Activated CD4-positive, CD25-positive, alpha-beta regulatory T cell treated with anti-CD3 and anti-CD28 coated beads, Interleukin-2, amount 50 U/mL, for 16 hours (primary cell): ENCODE results near the gene ADIPOR1.
A peak's percentile ranks its signal among the peaks of the same experiment; 100 is the strongest.
"Not testable (repeated sequence)": the region's sequence is repeated elsewhere in the genome, so short reads cannot be mapped to it uniquely, and the experiment has no call there.

Experiments used
- DNase-seq: peaks from one replicate; pipeline ENCODE4 v3.0.0-alpha.2; 2020; ENCODE audit warnings: low read depth, low spot score

ADIPOR1 gene

DNA sequence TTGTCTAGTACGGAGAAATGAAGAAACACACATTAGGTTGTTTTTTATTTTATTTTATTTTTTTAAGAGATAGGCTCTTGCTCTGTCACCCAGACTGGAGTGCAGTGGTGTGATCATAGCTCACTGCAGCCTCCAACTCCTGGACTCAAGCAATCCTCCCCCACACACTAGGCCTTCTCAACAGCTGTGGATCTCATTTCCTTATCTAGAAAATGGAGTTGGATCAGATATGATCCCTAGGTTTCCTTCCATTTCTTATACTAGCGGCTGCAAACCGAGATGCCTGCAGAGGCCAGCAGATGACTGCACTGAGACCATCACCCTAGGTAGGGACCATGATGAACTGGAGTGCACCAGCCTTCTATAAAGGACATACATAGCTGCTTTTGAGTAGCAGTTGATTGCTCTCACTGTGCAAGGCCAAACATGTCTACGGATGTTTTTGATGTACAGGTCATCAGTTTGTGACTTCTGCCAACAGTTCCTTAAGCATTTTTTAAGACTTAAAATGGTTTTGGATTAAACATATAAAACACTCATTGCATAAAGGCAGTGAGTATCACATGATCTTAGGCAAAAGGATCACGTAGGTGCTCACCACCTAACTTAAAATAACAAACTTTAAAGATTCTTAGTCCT is 19.7 kb downstream of the ADIPOR1 start:
- DNase-seq: no peak

- DNase-seq: not testable (repeated sequence)
Observed at GRCh38 chr1:202936409-202936808, 21.7 kb downstream of the ADIPOR1 start.

DNA sequence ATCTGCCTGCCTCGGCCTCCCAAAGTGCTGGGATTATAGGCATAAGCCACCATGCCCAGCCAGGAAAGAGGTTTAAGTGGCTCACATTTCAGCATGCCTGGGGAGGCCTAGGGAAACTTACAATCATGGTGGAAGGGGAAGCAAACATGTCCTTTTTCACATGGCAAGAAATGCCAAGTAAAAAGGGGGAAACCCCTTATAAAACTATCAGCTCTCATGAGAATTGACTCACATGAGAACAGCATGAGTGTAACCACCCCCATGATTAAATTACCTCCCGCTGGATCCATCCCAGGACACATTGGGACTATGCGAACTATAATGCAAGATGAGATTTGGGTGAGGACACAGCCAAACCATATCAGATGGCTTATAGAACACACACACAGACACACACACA is 22.3 kb downstream of the ADIPOR1 start:
- DNase-seq: no peak

DNA sequence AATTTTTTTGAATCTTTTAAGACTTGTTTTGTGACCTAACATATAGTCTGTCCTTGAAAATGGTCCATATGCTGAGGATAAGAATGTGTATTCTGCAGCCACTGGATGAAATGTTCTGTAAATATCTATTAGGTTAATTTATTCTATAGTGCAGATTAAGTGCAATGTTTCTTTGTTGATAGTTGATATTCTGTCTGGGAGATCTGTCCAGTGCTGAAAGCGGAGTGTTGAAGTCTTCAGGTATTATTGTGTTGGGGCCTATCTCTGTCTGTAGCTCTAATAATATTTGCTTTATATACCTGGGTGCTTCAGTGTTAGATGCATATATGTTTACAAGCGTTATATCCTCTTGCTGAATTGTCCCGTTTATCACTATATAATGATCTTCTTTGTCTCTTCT is 23.4 kb downstream of the ADIPOR1 start:
- DNase-seq: no peak

GRCh38 chr1:202932476-202932875 is 25.6 kb downstream of the ADIPOR1 start:
- no peak for DNase-seq

DNA sequence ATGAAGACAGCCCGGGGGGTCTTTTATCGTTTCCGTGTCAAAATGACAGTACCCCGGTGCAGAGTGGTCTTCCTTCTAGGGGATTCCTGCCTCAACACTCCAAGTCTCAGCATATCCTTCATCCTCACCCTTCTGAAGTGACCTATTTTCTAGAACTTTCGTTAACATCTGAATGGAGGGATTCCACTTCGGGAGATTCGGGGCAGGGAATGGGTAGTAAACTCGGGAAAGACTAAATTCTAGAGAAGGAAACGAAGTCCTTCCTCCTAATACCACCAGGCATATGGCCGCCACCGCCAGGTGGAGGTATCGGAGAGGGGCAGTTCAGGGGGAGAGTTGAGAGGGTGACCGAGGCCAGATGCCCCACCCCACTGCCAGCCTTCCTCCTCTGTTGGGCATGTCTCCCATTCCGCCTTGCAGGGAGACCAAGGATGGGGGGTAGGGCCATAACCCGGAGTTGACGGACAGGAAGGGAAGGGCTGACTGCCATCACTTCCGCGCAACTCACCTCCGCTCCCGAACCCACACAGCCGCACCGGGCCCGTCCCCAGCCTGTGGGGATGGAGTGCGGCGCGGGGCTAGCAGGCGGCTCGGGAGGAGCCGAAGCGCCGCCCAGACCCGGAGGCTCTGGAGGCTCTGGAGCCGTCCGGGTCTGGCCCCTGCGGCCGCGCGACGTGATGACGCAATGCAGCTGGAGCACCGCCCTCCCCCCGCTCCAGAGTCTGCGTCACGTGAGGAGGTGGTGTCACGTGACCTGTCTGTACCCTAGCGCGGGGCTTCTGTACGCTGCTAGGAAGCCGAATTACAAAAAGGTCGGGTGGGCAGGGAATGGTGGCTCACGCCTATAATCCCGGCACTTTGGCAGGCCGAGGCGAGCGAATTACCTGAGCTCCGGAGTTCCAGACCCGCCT is 31.3 kb downstream of the ADIPOR1 start, which contains the start of gene KLHL12:
KLHL12 (minus strand) TSS at position 654 of the 911 bp plus-strand sequence. CDS start 2,072 bp downstream, outside the sequence.
- DNase-seq: peak; percentile 89

DNA sequence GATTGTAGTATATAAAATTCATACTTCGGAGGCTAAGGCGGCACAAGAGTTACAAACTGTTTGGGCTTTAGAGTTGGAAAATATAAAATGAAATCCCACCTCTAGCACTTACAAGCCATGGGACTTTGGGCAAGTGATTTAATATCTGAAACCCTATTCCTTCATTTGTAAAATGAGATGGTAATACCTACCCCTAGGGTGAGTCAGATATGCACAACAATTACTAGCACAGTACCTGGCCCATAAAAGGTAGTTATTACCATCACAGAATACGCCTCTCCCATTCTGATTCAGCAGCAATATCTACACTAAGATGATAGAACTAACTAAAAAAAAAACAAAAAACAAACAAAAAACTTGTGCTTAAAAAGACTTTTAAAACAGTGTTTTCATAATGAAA is 34.6 kb downstream of the ADIPOR1 start:
- DNase-seq: no peak

DNA sequence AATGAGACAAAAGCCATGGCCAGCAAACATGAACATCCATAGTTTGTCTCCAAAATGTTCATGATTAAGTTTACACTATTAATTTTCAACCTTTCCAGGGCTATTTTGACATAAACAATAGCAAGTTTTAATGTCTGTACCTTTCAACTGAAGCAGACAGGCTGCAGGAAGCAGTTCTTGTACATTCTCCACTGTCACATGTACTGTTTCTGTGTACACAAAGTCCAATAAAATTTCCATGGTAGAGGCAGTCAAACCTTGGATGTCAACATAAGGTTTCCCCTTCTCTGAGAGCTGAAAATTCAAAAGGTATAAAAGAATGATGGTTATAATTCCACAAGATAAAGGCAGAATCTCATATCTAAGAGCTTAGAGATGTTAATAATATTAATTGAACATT is 38.5 kb downstream of the ADIPOR1 start:
- no peak for DNase-seq

GRCh38 chr1:202915146-202915545 is 43.0 kb downstream of the ADIPOR1 start:
- DNase-seq: no peak

DNA sequence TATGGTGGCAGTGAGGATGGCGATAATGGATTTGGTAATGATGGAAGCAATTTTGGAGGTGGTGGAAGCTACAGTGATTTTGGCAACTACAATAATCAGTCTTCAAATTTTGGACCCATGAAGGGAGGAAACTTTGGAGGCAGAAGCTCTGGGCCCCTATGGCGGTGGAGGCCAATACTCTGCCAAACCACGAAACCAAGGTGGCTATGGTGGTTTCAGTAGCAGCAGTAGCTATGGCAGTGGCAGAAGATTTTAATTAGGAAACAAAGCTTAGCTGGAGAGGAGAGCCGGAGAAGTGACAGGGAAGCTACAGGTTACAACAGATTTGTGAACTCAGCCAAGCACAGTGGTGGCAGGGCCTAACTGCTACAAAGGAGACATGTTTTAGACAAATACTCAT is 45.6 kb downstream of the ADIPOR1 start:
- not testable (repeated sequence) for DNase-seq

- no peak for DNase-seq
Observed at GRCh38 chr1:202909494-202909893, 48.6 kb downstream of the ADIPOR1 start.

DNA sequence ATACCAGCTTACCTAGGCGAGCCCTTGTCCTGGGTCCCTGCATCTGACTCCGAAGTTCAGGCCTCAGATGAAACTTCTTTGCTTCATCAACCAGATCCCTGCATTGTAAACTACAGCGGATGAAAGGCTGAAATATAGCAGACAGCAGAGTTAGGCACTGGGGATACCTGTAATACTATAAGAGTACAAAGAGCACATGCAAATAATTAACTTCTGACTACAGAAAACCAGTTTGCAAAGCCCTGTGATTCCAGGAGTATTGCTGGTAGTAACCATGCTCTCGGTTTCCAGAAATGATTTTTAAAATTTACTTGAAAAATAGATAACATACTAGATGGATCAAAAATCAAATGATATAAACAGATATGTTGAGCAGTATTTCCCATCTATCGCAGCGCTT is 49.1 kb downstream of the ADIPOR1 start:
- DNase-seq: no peak

DNA sequence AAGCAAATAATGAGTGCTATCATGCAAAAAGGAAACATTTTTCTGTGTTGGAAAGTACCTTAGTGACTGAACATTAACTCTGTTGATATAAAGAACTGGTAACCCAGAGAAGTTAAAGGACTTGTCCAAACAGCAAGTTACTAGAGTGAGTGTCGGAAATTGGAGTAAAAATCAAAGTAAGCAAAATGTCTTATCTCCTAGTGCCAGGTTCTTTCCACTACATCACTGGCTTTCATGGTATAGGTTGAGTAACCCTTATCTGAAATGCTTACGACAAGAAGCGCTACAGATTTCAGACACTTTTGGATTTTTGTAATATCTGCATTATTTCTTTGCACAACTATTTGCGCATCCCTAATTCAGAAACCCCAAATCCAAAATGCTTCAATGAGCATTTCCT is 52.8 kb downstream of the ADIPOR1 start:
- no peak for DNase-seq

DNA sequence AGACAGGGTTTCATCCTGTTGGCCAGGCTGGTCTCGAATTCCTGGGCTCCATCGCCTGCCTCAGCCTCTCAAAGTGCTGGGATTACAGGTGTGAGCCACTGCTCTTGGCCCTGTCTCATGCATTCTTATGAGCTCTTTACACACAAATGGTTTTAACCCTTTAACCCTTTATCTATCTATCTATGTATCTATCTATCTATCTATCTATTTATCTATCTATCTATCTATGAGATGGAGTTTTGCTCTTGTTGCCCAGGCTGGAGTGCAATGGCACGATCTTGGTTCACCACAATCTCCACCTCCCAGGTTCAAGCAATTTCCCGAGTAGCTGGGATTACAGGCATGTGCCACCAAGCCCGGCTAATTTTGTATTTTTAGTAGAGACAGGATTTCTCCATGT is 54.3 kb downstream of the ADIPOR1 start:
- DNase-seq: not testable (repeated sequence)

GRCh38 chr1:202901555-202901954 is 56.6 kb downstream of the ADIPOR1 start:
- DNase-seq: no peak

DNA sequence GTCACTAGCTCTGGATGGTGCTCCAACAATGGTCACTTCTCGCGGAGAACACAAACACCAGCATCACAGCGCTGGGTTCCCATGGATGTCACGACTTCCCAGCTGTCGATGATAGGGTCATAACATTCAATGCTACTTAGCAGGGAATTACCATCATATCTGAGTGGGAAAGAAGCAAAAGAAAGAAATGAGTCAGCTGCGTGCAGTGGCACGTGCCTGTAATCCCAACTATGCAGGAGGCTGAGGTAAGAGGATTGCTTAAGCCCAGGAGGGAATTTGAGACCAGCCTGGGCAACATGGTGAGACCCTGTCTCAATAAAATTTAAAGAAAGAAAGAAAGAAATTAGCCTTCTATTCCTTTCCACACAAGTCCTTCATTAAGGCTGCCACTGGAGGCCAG is 65.6 kb downstream of the ADIPOR1 start:
- DNase-seq: no peak
